IMR-90 (cell line): ENCODE data around the gene HSPB7. TPM values are rescaled to one million over a fixed set of nuclear protein-coding genes. Genes with fewer than 3 reads are reported as not detected.

ENCODE experiments used
- ATAC-seq: fragments of 200-7000 bp; cut with Tn5 transposase; 2 replicates; pipeline ENCODE4 v1.9.1; 2020; ENCODE audit warnings: low read depth, mild to moderate bottlenecking, moderate library complexity
- BruUV-seq: library from RNA; stranded (reverse); fragments of 400-500 nt; replicated peaks from 2 replicates; lab custom pipeline; 2021; lab: Mats Ljungman, UMichigan
- CTCF ChIA-PET: fragments of 300-600 bp; formaldehyde crosslinking; extraction: SDS; loops from one replicate; lab custom pipeline; 2021; ENCODE audit warnings: antibody characterized with exemption; lab: Yijun Ruan, JAX
- POLR2A ChIA-PET: fragments of 300-600 bp; sonication (Branson Sonifier 250); formaldehyde crosslinking; loops from one replicate; lab custom pipeline; 2022; ENCODE audit warnings: antibody characterized with exemption; ENCODE audit not compliant: unreplicated experiment; lab: Charles Lee
- DNase-seq: peaks from one replicate; pipeline ENCODE4 v3.0.0; 2013
- H2AFZ ChIP-seq: replicated peaks from 2 replicates; pipeline ENCODE3; 2013; ENCODE audit warnings: low read length, mild to moderate bottlenecking; ENCODE audit not compliant: poor library complexity
- H2AK5ac ChIP-seq: 2 replicates; pipeline ENCODE4 v1.6.1; 2013; ENCODE audit warnings: low read depth, low read length, inconsistent platforms
- H2AK9ac ChIP-seq: replicated peaks from 2 replicates; pipeline ENCODE3; 2013; ENCODE audit warnings: mild to moderate bottlenecking, low read depth, low read length, moderate library complexity; ENCODE audit not compliant: poor library complexity
- H2BK120ac ChIP-seq: 2 replicates; pipeline ENCODE4 v1.6.1; 2013; ENCODE audit warnings: low read depth, low read length, inconsistent platforms
- H2BK15ac ChIP-seq: 3 replicates; pipeline ENCODE4 v1.6.1; 2013; ENCODE audit warnings: low read depth, low read length, inconsistent platforms
- H2BK20ac ChIP-seq: 2 replicates; pipeline ENCODE4 v1.6.1; 2013; ENCODE audit warnings: low read depth, mild to moderate bottlenecking, inconsistent platforms, low read length, moderate library complexity
- H2BK5ac ChIP-seq: 2 replicates; pipeline ENCODE4 v1.6.1; 2013; ENCODE audit warnings: mild to moderate bottlenecking, low read depth, low read length, inconsistent platforms; ENCODE audit not compliant: poor library complexity, severe bottlenecking
- H3K14ac ChIP-seq: replicated peaks from 2 replicates; pipeline ENCODE4 v1.6.1; 2013; ENCODE audit warnings: low read depth, low read length, inconsistent platforms
- H3K18ac ChIP-seq: 2 replicates; pipeline ENCODE4 v1.6.1; 2013; ENCODE audit warnings: low read depth, low read length, control low read depth
- H3K23ac ChIP-seq: 2 replicates; pipeline ENCODE4 v1.6.1; 2013; ENCODE audit warnings: low read depth, low read length, inconsistent platforms
- H3K27ac ChIP-seq: 2 replicates; pipeline ENCODE4 v1.5.1; 2013; ENCODE audit warnings: mild to moderate bottlenecking, control low read depth, low read length; ENCODE audit not compliant: insufficient read depth
- H3K27me3 ChIP-seq: 2 replicates; pipeline ENCODE4 v1.6.1; 2013; ENCODE audit warnings: low read length; ENCODE audit not compliant: control insufficient read depth, insufficient read depth
- H3K36me3 ChIP-seq: 2 replicates; pipeline ENCODE4 v1.6.1; 2013; ENCODE audit warnings: low read length, mixed read lengths; ENCODE audit not compliant: control insufficient read depth, insufficient read depth
- H3K4ac ChIP-seq: 2 replicates; pipeline ENCODE4 v1.6.1; 2013; ENCODE audit warnings: low read depth, low read length, inconsistent platforms
- H3K4me1 ChIP-seq: 2 replicates; pipeline ENCODE4 v1.6.1; 2013; ENCODE audit warnings: low read length, mixed read lengths; ENCODE audit not compliant: control insufficient read depth, insufficient read depth
- H3K4me2 ChIP-seq: 2 replicates; pipeline ENCODE4 v1.6.1; 2013; ENCODE audit warnings: low read depth, mild to moderate bottlenecking, control low read depth, low read length, moderate library complexity
- H3K4me3 ChIP-seq: 2 replicates; pipeline ENCODE4 v1.5.1; 2013; ENCODE audit warnings: low read depth, mild to moderate bottlenecking, control low read depth, low read length, moderate library complexity; ENCODE audit not compliant: insufficient read depth
- H3K56ac ChIP-seq: 2 replicates; pipeline ENCODE4 v1.6.1; 2013; ENCODE audit warnings: low read length, inconsistent platforms; ENCODE audit not compliant: insufficient read depth; ENCODE audit errors: extremely low read depth
- H3K79me1 ChIP-seq, 2 experiments: 2 replicates each; pipeline ENCODE4 v1.6.1; 2013; ENCODE audit warnings: low read length in 2 of 2, inconsistent platforms in 1 of 2, low read depth in 1 of 2
- H3K9ac ChIP-seq: 2 replicates; pipeline ENCODE4 v1.6.1; 2013; ENCODE audit warnings: low read depth, low read length, control low read depth
- H3K9me1 ChIP-seq: 2 replicates; pipeline ENCODE4 v1.6.1; 2013; ENCODE audit warnings: low read length, inconsistent platforms; ENCODE audit not compliant: insufficient read depth
- H3K9me3 ChIP-seq: 2 replicates; pipeline ENCODE4 v1.6.1; 2013; ENCODE audit warnings: low read length; ENCODE audit not compliant: control insufficient read depth, insufficient read depth
- H4K20me1 ChIP-seq: 2 replicates; pipeline ENCODE4 v1.6.1; 2013; ENCODE audit warnings: low read length, inconsistent platforms; ENCODE audit not compliant: insufficient read depth
- H4K5ac ChIP-seq: 2 replicates; pipeline ENCODE4 v1.6.1; 2013; ENCODE audit warnings: mild to moderate bottlenecking, low read depth, low read length, control low read depth
- H4K8ac ChIP-seq, 2 experiments: 2 replicates each; pipeline ENCODE4 v1.6.1; 2013; ENCODE audit warnings: low read depth in 2 of 2, low read length in 2 of 2, control low read depth in 1 of 2, inconsistent platforms in 1 of 2
- H4K91ac ChIP-seq: 2 replicates; pipeline ENCODE4 v1.6.1; 2013; ENCODE audit warnings: low read depth, low read length, inconsistent platforms; ENCODE audit not compliant: insufficient read depth
- BHLHE40 ChIP-seq: fragments of 150-350 bp; IDR thresholded peaks from 2 replicates; pipeline ENCODE4 v1.6.1; 2016; ENCODE audit warnings: mild to moderate bottlenecking, low read depth, low read length
- CTCF ChIP-seq: conservative IDR thresholded peaks from 2 replicates; pipeline ENCODE4 v1.5.1; 2012; ENCODE audit warnings: mild to moderate bottlenecking, low read depth, low read length, improper control_type of control experiment
- MAFK ChIP-seq: IDR thresholded peaks from 2 replicates; pipeline ENCODE4 v1.6.1; 2012; ENCODE audit warnings: low read depth, low read length, improper control_type of control experiment
- MAZ ChIP-seq: IDR thresholded peaks from 2 replicates; pipeline ENCODE4 v1.6.1; 2012; ENCODE audit warnings: low read depth, mild to moderate bottlenecking, low read length, improper control_type of control experiment, moderate library complexity, borderline replicate concordance
- RAD21 ChIP-seq: IDR thresholded peaks from 2 replicates; pipeline ENCODE4 v1.6.1; 2012; ENCODE audit warnings: low read length, improper control_type of control experiment
- SMC3 ChIP-seq: fragments of 150-350 bp; IDR thresholded peaks from 2 replicates; pipeline ENCODE4 v1.6.1; 2016; ENCODE audit warnings: low read depth, mild to moderate bottlenecking, antibody characterized with exemption, low read length, moderate library complexity
- WGBS, 2 experiments: methylation state at CpG; one replicate each; pipeline versions ENCODE4 v1.1.5 to v1.1.7; 2013; ENCODE audit warnings: missing lambda C conversion rate in 2 of 2; ENCODE audit not compliant: insufficient read length in 1 of 2; ENCODE audit errors: extremely low coverage in 2 of 2; 5-methylcytosine and 5-hydroxymethylcytosine counted together
- dilution Hi-C: fragments of 300-500 bp; cut with HindIII; formaldehyde crosslinking; loops from one replicate; pipeline ENCODE4 v1.14.3; 2018; ENCODE audit warnings: low sequenced_read_pairs; ENCODE audit not compliant: unreplicated experiment
- in situ Hi-C: fragments of 300-500 bp; cut with MboI; formaldehyde crosslinking; loops from 3 replicates; pipeline ENCODE4 v1.14.3; 2019; ENCODE audit warnings: low sequenced_read_pairs, inconsistent platforms, mixed read lengths
- intact Hi-C: fragments of 100-400 bp; cut with micrococcal nuclease; formaldehyde crosslinking; loops from 2 replicates; pipeline ENCODE4 v1.10.0; 2022
- polyA plus RNA-seq, 3 experiments: library from polyadenylated mRNA; depleted of rRNA; stranded (reverse); fragments of >200 nt; gene quantifications; 2 replicates each; pipeline ENCODE4 v1.2.3, GENCODE V29; 2012; ENCODE audit warnings: low replicate concordance in 1 of 3
- total RNA-seq: library from RNA; depleted of rRNA; stranded (reverse); fragments of >200 nt; gene quantifications from 2 replicates; pipeline ENCODE4 v1.2.3, GENCODE V29; 2012

Gene HSPB7
- total and polyA plus RNA-seq, 2 of the 4 experiments (the other 2 are of a cell fraction): 0.54 to 3.0 TPM

GRCh38 chr1:15975358-15975804 is 42.5 kb downstream of the HSPB7 start:
- Histone ChIP-seq H3K27me3 (no peaks in the 10 kb centered on the region), H3K4me1 (peaks cover 4% of the 10 kb centered on the region; the same call in 1 of the 2 replicates), H3K23ac (peak overlapping the region; percentile 87; the same call in 1 of the 2 replicates), H3K9me1 (peaks cover 7% of the 10 kb centered on the region), H4K5ac (no peak overlapping the region), H2AFZ (peak overlapping the region; percentile 51), H4K8ac (peak overlapping the region; percentile 38 to 75; a peak in 2 of 4 replicates), H2BK15ac (peak overlapping the region; percentile 2; the same call in 1 of the 3 replicates), H3K18ac (no peak overlapping the region), H2BK5ac (peak overlapping the region; percentile 68), H2AK9ac (peak overlapping the region; percentile 1), H3K14ac (peak overlapping the region; percentile 64), H4K91ac (peak overlapping the region; percentile 40), H2AK5ac (peak overlapping the region; percentile 61), H3K4ac (peak overlapping the region; percentile 73), H3K4me2 (peak overlapping the region; percentile 74), H3K4me3 (peak overlapping the region; percentile 62), H3K9me3 (no peaks in the 10 kb centered on the region; the same call in 1 of the 2 replicates), H2BK20ac (no peak overlapping the region), H3K27ac (peak overlapping the region; percentile 66), H3K36me3 (peaks cover 15% of the 10 kb centered on the region), H3K79me1 (peaks cover 16 to 40% of the 10 kb centered on the region in 2 experiments; a peak in 3 of 4 replicates), H3K56ac (peak overlapping the region; percentile 83), H3K9ac (peak overlapping the region; percentile 93), H2BK120ac (no peak overlapping the region), H4K20me1 (peaks cover 17% of the 10 kb centered on the region)
- intact Hi-C loops (no loop called here), dilution Hi-C loops (no loop called here), in situ Hi-C loops (no loop called here)
- ATAC-seq (peak; percentile 93), DNase-seq (peak; percentile 58)
- CTCF ChIA-PET: interaction anchor here (1.0 to 1.7 kb wide), 4 partner anchors 17 to 164 kb away, joined by 3 to 5 read pairs (median 4); partner anchors contain the start of gene SPEN
- no TSS peak for BruUV-seq
- TF ChIP-seq CTCF: peak; percentile 38
- peak; percentile 11; the same call in 1 of the 2 replicates for TF ChIP-seq SMC3
- no peak for TF ChIP-seq MAFK
- peak; percentile 37; the same call in 1 of the 2 replicates for TF ChIP-seq RAD21
- TF ChIP-seq MAZ: peak; percentile 9; the same call in 1 of the 2 replicates
- no peak for TF ChIP-seq BHLHE40
- POLR2A ChIA-PET: interaction anchor here (0.6 kb wide), 1 partner anchor 126 kb away, joined by 3 read pairs; no protein-coding TSS in a partner anchor
- 1% methylated on average over 27 of the region's 47 CpGs; no CpG with 5 or more reads in 1 of the 2 experiments for WGBS, 2 experiments
